Neuronal stem cell (in vitro differentiated cells): ENCODE results near the gene PSAP.
"Not testable (repeated sequence)": the region's sequence is repeated elsewhere in the genome, so short reads cannot be mapped to it uniquely, and the experiment has no call there.

Source experiments
- DNase-seq: peaks from one replicate; pipeline ENCODE4 v3.0.0-alpha.2; 2013; ENCODE audit warnings: low spot score
- H2AFZ ChIP-seq: one replicate; pipeline ENCODE4 v1.6.1; 2013; ENCODE audit warnings: mild to moderate bottlenecking, low read length, inconsistent platforms
- H2AK5ac ChIP-seq: 2 replicates; pipeline ENCODE4 v1.6.1; 2013; ENCODE audit warnings: low read depth, mild to moderate bottlenecking, inconsistent platforms, low read length, moderate library complexity, mixed read lengths
- H2BK120ac ChIP-seq: 2 replicates; pipeline ENCODE4 v1.6.1; 2013; ENCODE audit warnings: low read depth, mild to moderate bottlenecking, inconsistent platforms, low read length, moderate library complexity, mixed read lengths
- H2BK12ac ChIP-seq: one replicate; pipeline ENCODE4 v1.6.1; 2013; ENCODE audit warnings: low read length, inconsistent platforms
- H2BK15ac ChIP-seq: 2 replicates; pipeline ENCODE4 v1.6.1; 2013; ENCODE audit warnings: mild to moderate bottlenecking, low read length, inconsistent platforms, mixed read lengths
- H2BK5ac ChIP-seq: one replicate; pipeline ENCODE4 v1.6.1; 2013; ENCODE audit warnings: inconsistent platforms, mild to moderate bottlenecking, low read length, moderate library complexity
- H3K14ac ChIP-seq: one replicate; pipeline ENCODE4 v1.6.1; 2013; ENCODE audit warnings: low read length, inconsistent platforms
- H3K18ac ChIP-seq: 2 replicates; pipeline ENCODE4 v1.6.1; 2013; ENCODE audit warnings: low read length, inconsistent platforms
- H3K23ac ChIP-seq: 2 replicates; pipeline ENCODE4 v1.6.1; 2013; ENCODE audit warnings: low read depth, mild to moderate bottlenecking, mixed read lengths, low read length, inconsistent platforms; ENCODE audit not compliant: poor library complexity
- H3K27ac ChIP-seq: replicated peaks from 3 replicates; pipeline ENCODE4 v1.5.1; 2013; ENCODE audit warnings: low read length, inconsistent platforms
- H3K27me3 ChIP-seq, 3 experiments: 2 replicates each; pipeline ENCODE4 v1.6.1; 2013; ENCODE audit warnings: low read length in 3 of 3, mild to moderate bottlenecking in 2 of 3, inconsistent platforms in 1 of 3, low read depth in 1 of 3, mixed read lengths in 1 of 3, moderate library complexity in 1 of 3; ENCODE audit not compliant: control insufficient read depth in 3 of 3, insufficient read depth in 3 of 3
- H3K36me3 ChIP-seq, 2 donors: replicated peaks in 1 of 2; 2 replicates each; pipeline ENCODE4 v1.6.1; 2013; ENCODE audit warnings: low read length in 2 of 2; ENCODE audit not compliant: control insufficient read depth in 2 of 2, insufficient read depth in 2 of 2
- H3K4ac ChIP-seq: 2 replicates; pipeline ENCODE4 v1.6.1; 2013; ENCODE audit warnings: inconsistent platforms, mild to moderate bottlenecking, low read length, moderate library complexity
- H3K4me1 ChIP-seq, 2 donors: 1 replicate in 1 of 2; 2 replicates in 1 of 2; pipeline ENCODE4 v1.6.1; 2013; ENCODE audit warnings: low read length in 2 of 2, low read depth in 1 of 2; ENCODE audit not compliant: control insufficient read depth in 2 of 2, insufficient read depth in 1 of 2
- H3K4me2 ChIP-seq: one replicate; pipeline ENCODE4 v1.6.1; 2013; ENCODE audit warnings: mild to moderate bottlenecking, low read length, inconsistent platforms; ENCODE audit not compliant: insufficient read depth, poor library complexity, severe bottlenecking
- H3K4me3 ChIP-seq, 2 donors: 2 replicates each; pipeline ENCODE4 v1.5.1; 2013; ENCODE audit warnings: low read length in 2 of 2, mild to moderate bottlenecking in 2 of 2, inconsistent platforms in 1 of 2, moderate library complexity in 1 of 2
- H3K79me1 ChIP-seq: one replicate; pipeline ENCODE4 v1.6.1; 2013; ENCODE audit warnings: low read depth, mild to moderate bottlenecking, inconsistent platforms, low read length, moderate library complexity
- H3K9ac ChIP-seq: one replicate; pipeline ENCODE4 v1.6.1; 2013; ENCODE audit warnings: mild to moderate bottlenecking, low read depth, low read length, inconsistent platforms; ENCODE audit not compliant: poor library complexity
- H3K9me3 ChIP-seq, 2 donors: replicated peaks in 1 of 2; 2 replicates each; pipeline versions ENCODE3 to v1.6.1; 2013; ENCODE audit warnings: low read length in 2 of 2, mild to moderate bottlenecking in 2 of 2, inconsistent platforms in 1 of 2, low read depth in 1 of 2, mixed read lengths in 1 of 2, moderate library complexity in 1 of 2; ENCODE audit not compliant: control insufficient read depth in 2 of 2, insufficient read depth in 1 of 2
- H4K8ac ChIP-seq: one replicate; pipeline ENCODE4 v1.6.1; 2013; ENCODE audit warnings: low read depth, mild to moderate bottlenecking, inconsistent platforms, low read length, moderate library complexity
- H4K91ac ChIP-seq: one replicate; pipeline ENCODE4 v1.6.1; 2013; ENCODE audit warnings: low read length, low read depth, mild to moderate bottlenecking, inconsistent platforms; ENCODE audit not compliant: poor library complexity
- WGBS, 2 donors: extraction: QIAGEN DNeasy Blood & Tissue Kit; methylation state at CpG; one replicate each; pipeline ENCODE4 v1.1.7; 2013; ENCODE audit warnings: missing lambda C conversion rate in 2 of 2, mixed read lengths in 1 of 2; ENCODE audit not compliant: insufficient read length in 2 of 2, insufficient replicate concordance in 1 of 2; ENCODE audit errors: extremely low coverage in 2 of 2; 5-methylcytosine and 5-hydroxymethylcytosine counted together

Gene PSAP

DNA sequence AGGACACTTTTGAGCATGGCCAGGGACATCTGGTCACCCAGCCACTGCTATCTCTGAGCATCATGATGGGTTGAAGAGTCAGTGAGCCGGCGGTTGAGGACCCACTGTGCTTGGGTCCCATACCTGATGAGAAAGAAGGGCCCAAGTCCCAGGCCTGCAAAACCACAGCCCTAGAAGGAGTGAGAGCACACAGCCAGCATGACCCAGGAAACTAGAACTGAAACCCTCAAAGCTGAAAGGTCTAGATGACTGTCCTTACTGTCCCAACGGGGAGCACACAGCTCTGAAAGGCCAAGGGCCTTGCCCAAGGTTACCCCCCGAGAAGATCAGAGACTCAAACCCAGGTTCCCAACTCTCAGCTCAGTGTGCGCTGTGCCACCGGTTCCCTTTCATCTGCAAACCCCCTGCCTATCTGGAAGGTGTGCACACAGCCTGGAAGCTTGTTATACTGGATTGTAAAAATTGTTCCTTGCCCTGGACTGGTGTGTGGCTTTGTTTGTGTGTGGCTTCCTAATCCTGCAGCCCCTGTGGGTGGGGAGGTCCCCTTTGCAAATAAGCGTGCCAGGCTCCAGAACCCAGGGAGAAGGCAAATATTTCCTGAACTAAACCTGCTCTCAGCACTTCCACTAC lies 22.6 kb upstream of the PSAP start:
- no peak overlapping the region for H2BK120ac ChIP-seq

DNA sequence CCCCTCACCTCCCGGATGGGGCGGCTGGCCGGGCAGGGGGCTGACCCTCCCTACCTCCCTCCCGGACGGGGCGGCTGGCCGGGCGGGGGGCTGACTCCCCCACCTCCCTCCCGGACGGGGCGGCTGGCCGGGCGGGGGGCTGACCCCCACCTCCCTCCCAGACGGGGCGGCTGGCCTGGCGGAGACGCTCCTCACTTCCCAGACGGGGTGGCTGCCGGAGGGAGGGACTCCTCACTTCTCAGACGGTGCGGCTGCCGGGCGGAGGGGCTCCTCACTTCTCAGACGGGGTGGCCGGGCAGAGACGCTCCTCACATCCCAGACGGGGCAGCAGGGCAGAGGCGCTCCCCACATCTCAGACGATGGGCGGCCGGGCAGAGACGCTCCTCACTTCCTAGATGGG lies 18.6 kb upstream of the PSAP start:
- H4K91ac ChIP-seq, H2BK120ac ChIP-seq, H2AK5ac ChIP-seq, H3K9ac ChIP-seq, H3K4ac ChIP-seq, H2AFZ ChIP-seq, H3K79me1 ChIP-seq, H3K4me2 ChIP-seq, DNase-seq, H4K8ac ChIP-seq, H3K18ac ChIP-seq, H2BK5ac ChIP-seq, H3K23ac ChIP-seq, H3K36me3 ChIP-seq, H3K14ac ChIP-seq, H2BK12ac ChIP-seq, H3K27ac ChIP-seq, H3K4me1 ChIP-seq, H3K27me3 ChIP-seq, H3K9me3 ChIP-seq, H2BK15ac ChIP-seq, H3K4me3 ChIP-seq: not testable (repeated sequence)
- no CpG with 5 or more reads among the region's 32 CpGs for WGBS, 2 donors

More for the DNA sequence above, 22.6 kb upstream of the PSAP start:
- Histone ChIP-seq H3K27me3 (no peaks in the 10 kb centered on the region), H3K4me1 (peaks cover 1 to 2% of the 10 kb centered on the region in 2 donors), H3K36me3 (no peaks in the 10 kb centered on the region), H3K4me3 (no peak overlapping the region), H2AK5ac (no peak overlapping the region), H3K4ac (no peak overlapping the region), H3K4me2 (no peak overlapping the region), H3K18ac (no peak overlapping the region), H3K79me1 (no peaks in the 10 kb centered on the region), H3K9me3 (no peaks in the 10 kb centered on the region), H3K27ac (no peak overlapping the region), H2BK15ac (no peak overlapping the region), H3K14ac (no peak overlapping the region), H4K8ac (no peak overlapping the region), H3K23ac (no peak overlapping the region), H2BK5ac (no peak overlapping the region), H4K91ac (no peak overlapping the region), H3K9ac (no peak overlapping the region), H2BK12ac (no peak overlapping the region), H2AFZ (no peak overlapping the region)
- DNase-seq = no peak
- no CpG with 5 or more reads among the region's 7 CpGs for WGBS, 2 donors

DNA sequence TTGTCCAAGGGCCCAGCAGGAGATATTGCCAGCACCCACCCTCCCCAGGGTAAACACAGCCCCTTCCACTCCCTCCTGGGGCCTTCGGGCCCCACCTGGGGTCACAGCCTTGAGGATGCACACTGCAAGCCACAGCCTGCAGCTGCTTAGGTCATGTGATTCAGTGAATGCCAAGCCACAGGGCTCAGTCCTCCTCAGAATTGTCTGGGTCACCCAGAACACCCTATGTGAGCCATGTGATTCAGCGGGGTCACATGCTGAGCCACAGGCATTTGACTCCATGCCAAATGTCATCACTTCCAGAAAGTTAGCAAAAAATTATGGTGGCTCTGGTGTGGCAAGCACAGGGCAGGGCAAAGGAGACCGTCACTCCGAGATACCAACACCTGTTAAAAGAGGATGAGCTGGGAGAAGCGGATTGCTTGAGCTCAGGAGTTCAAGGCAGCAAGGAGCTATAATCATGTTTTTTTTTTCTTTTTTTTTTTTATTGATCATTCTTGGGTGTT lies 17.2 kb upstream of the PSAP start:
- no peaks in the 10 kb centered on the region for H3K9me3 ChIP-seq
- H4K8ac ChIP-seq = no peak overlapping the region
- no peak overlapping the region for H3K23ac ChIP-seq
- H4K91ac ChIP-seq = no peak overlapping the region
- H2AK5ac ChIP-seq = no peak overlapping the region
- peak overlapping the region in 1 of 2 donors; percentile 8 for H3K4me3 ChIP-seq
- no peak overlapping the region for H3K9ac ChIP-seq
- no CpG with 5 or more reads among the region's 5 CpGs for WGBS, 2 donors
- no peak overlapping the region for H3K4me2 ChIP-seq
- H2AFZ ChIP-seq = peak overlapping the region; percentile 56
- H3K14ac ChIP-seq = no peak overlapping the region
- H3K4me1 ChIP-seq = peaks cover 2 to 3% of the 10 kb centered on the region in 2 donors
- no peak overlapping the region for H2BK5ac ChIP-seq
- no peak overlapping the region for H2BK120ac ChIP-seq
- H3K79me1 ChIP-seq = no peaks in the 10 kb centered on the region
- H3K27ac ChIP-seq = no peak overlapping the region
- no peak overlapping the region for H3K4ac ChIP-seq
- no peak overlapping the region for H3K18ac ChIP-seq
- H2BK12ac ChIP-seq = no peak overlapping the region
- no peaks in the 10 kb centered on the region for H3K36me3 ChIP-seq
- H3K27me3 ChIP-seq = no peaks in the 10 kb centered on the region
- H2BK15ac ChIP-seq = no peak overlapping the region
- no peak for DNase-seq

DNA sequence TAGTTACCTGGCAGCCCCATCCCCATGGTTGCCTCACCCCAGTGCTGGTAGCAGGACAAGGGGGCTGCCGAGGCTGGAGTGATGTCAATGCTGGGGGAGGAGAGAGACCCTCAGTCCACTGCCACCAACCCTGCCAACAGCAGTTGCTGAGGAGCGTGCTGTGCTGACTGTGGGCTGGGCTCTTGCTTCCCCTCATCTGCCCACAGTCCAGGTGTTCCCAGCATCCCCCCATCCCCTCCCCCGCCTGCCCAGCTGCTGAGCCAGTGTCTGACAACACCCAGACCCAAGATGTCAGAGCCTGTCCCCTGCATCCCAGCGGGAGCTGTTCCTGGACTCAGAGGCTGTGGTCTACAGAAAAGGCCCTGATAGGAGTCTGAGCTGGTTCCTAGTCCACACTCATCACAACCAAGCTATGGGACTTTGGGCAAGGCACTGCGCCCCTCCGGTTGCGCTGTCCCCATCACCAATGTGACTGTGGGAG lies 14.6 kb upstream of the PSAP start:
- Histone ChIP-seq H2AK5ac (no peak overlapping the region), H3K4me2 (no peak overlapping the region), H3K4me1 (peaks cover 9% of the 10 kb centered on the region in 2 donors), H2BK120ac (no peak overlapping the region), H4K8ac (no peak overlapping the region), H4K91ac (no peak overlapping the region), H3K9me3 (no peaks in the 10 kb centered on the region), H3K9ac (no peak overlapping the region), H3K4ac (no peak overlapping the region), H3K27ac (no peak overlapping the region), H3K14ac (no peak overlapping the region), H2AFZ (no peak overlapping the region), H3K4me3 (no peak overlapping the region), H3K36me3 (no peaks in the 10 kb centered on the region), H3K18ac (peak overlapping the region; percentile 5), H2BK15ac (no peak overlapping the region), H3K27me3 (no peaks in the 10 kb centered on the region), H3K79me1 (no peaks in the 10 kb centered on the region), H3K23ac (no peak overlapping the region), H2BK12ac (no peak overlapping the region), H2BK5ac (no peak overlapping the region)
- WGBS, 2 donors = no CpG with 5 or more reads among the region's 7 CpGs
- DNase-seq = no peak
